Measurements from ENCODE around the gene BRD1. TPM values are rescaled to one million over a fixed set of nuclear protein-coding genes. Genes with fewer than 3 reads are reported as not detected.

Gene BRD1
- total and polyA plus RNA-seq, 3 donors from 2014 or later: 113 to 122 (median 114) TPM

- intact Hi-C loops (cut with DNase I; ENCODE audit: low total_unique reads): no loop called here
- H3K27me3 ChIP-seq: no peaks in the 10 kb centered on the region
- no peak overlapping the region for H3K27ac ChIP-seq
- H3K9me3 ChIP-seq: no peaks in the 10 kb centered on the region
- H3K4me3 ChIP-seq: no peak overlapping the region
- peaks cover 32% of the 10 kb centered on the region for H3K4me1 ChIP-seq
- no peaks in the 10 kb centered on the region for H3K36me3 ChIP-seq (ENCODE audit: low read depth, missing control alignments)
- WGBS, 2 donors: 80 to 92% methylated on average over 30 to 35 of the region's 35 CpGs
- TF ChIP-seq, protein P1, sequence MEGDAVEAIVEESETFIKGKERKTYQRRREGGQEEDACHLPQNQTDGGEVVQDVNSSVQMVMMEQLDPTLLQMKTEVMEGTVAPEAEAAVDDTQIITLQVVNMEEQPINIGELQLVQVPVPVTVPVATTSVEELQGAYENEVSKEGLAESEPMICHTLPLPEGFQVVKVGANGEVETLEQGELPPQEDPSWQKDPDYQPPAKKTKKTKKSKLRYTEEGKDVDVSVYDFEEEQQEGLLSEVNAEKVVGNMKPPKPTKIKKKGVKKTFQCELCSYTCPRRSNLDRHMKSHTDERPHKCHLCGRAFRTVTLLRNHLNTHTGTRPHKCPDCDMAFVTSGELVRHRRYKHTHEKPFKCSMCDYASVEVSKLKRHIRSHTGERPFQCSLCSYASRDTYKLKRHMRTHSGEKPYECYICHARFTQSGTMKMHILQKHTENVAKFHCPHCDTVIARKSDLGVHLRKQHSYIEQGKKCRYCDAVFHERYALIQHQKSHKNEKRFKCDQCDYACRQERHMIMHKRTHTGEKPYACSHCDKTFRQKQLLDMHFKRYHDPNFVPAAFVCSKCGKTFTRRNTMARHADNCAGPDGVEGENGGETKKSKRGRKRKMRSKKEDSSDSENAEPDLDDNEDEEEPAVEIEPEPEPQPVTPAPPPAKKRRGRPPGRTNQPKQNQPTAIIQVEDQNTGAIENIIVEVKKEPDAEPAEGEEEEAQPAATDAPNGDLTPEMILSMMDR (IDR thresholded peaks at IDR 0.05): no peak
- TF ChIP-seq POLR2A (IDR thresholded peaks at IDR 0.05): no peak
- DNase-seq: no peak
These were observed 40.5 kb downstream of the BRD1 start for GRCh38 chr22:49786976-49787706.

DNA sequence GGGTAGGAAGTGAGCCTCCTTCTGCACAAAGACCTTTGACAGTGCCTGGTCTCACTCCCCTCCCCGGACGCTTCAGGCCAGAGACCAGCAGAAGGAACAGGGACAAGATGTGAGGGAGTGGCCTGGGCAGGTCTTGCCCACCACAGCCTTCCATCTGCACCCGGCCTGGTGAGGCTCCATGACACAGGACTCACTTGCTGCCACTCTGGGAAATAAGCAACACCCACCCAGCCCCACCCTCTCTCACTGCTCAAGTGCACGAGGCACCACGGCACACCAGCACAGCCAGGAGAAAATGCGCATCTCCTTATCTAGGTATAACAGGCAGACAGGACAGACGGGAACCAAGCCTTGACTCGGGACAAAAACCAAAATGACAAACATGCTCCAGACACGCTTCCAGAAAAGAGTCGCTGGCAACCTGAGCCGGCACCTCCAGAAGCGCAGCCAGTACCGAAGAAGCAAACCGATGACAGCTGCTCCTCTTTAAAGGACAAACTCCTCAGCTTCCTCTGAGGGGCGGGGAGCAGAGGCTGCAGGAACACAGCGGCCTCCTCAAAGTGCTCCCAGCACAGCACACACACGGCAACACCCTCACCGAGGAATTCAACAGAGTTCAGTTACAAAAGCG, 41.7 kb downstream of the BRD1 start:
- 41 to 51% methylated on average over 16 to 19 of the region's 19 CpGs for WGBS, 2 donors

DNA sequence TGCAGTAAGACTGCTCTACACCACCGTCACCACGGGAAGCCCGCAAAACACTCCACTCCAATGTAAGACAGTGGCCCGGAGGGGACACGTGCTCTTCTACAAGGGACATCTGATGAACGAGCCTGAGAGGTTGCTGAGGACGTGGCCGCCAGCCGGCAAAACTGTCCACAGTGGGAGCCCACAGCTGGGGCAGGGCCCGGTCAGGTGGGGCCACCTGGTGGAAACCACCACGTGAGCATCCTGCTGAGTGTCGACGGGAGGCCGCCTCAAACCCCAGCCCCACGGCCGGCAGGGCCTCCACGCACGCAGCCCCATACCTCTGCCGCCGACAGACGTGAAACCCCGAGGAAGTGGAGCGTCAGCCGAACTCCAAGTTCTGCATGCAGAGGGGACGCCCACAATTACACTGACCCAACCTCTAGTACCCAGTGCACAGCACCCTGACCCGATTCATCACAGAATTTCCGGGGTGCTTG, 42.6 kb downstream of the BRD1 start:
- Histone ChIP-seq H3K4me3 (no peak overlapping the region), H3K9me3 (no peaks in the 10 kb centered on the region), H3K27ac (no peak overlapping the region), H3K4me1 (peaks cover 47% of the 10 kb centered on the region), H3K27me3 (no peaks in the 10 kb centered on the region), H3K36me3 (ENCODE audit: low read depth, missing control alignments) (no peaks in the 10 kb centered on the region)
- 93 to 94% methylated on average over 16 to 27 of the region's 27 CpGs for WGBS, 2 donors
- TF ChIP-seq, protein P1 (IDR thresholded peaks at IDR 0.05): no peak
- TF ChIP-seq POLR2A (IDR thresholded peaks at IDR 0.05): no peak
- intact Hi-C loops (cut with DNase I; ENCODE audit: low total_unique reads): no loop called here
- no peak for DNase-seq

More for the DNA sequence above, 41.7 kb downstream of the BRD1 start:
- Histone ChIP-seq H3K36me3 (ENCODE audit: low read depth, missing control alignments) (no peaks in the 10 kb centered on the region), H3K4me3 (no peak overlapping the region), H3K9me3 (no peaks in the 10 kb centered on the region), H3K27me3 (no peaks in the 10 kb centered on the region), H3K27ac (no peak overlapping the region), H3K4me1 (peaks cover 41% of the 10 kb centered on the region)
- intact Hi-C loops (cut with DNase I; ENCODE audit: low total_unique reads): no loop called here
- TF ChIP-seq, protein P1 (IDR thresholded peaks at IDR 0.05): no peak
- TF ChIP-seq POLR2A (IDR thresholded peaks at IDR 0.05): no peak
- DNase-seq: no peak

GRCh38 chr22:49784630-49784971, 43.1 kb downstream of the BRD1 start:
- Histone ChIP-seq H3K36me3 (ENCODE audit: low read depth, missing control alignments) (no peaks in the 10 kb centered on the region), H3K4me3 (no peak overlapping the region), H3K27me3 (no peaks in the 10 kb centered on the region), H3K4me1 (peaks cover 47% of the 10 kb centered on the region), H3K9me3 (no peaks in the 10 kb centered on the region), H3K27ac (no peak overlapping the region)
- DNase-seq: no peak
- 91 to 100% methylated on average over 4 to 15 of the region's 15 CpGs for WGBS, 2 donors
- no peak for TF ChIP-seq POLR2A (IDR thresholded peaks at IDR 0.05)
- TF ChIP-seq, protein P1 (IDR thresholded peaks at IDR 0.05): no peak
- intact Hi-C loops (cut with DNase I; ENCODE audit: low total_unique reads): no loop called here
